22Rv1 (cell line): ENCODE results near the gene CYB561A3.

Experiments
- CTCF ChIP-seq: fragments of 450-650 bp; IDR thresholded peaks from 2 replicates; pipeline ENCODE4 v1.5.1; 2017; ENCODE audit warnings: mild to moderate bottlenecking
- ZFX ChIP-seq: fragments of 450-650 bp; IDR thresholded peaks from 2 replicates; pipeline ENCODE4 v1.6.1; 2017; ENCODE audit warnings: antibody characterized with exemption, borderline replicate concordance

GRCh38 chr11:61307354-61307753 lies 54.3 kb downstream of the CYB561A3 start:
- no peak for TF ChIP-seq CTCF
- no peak for TF ChIP-seq ZFX
